GM18907 (cell line): ENCODE measurements around the gene NCL.
"Not testable (repeated sequence)": the region's sequence is repeated elsewhere in the genome, so short reads cannot be mapped to it uniquely, and the experiment has no call there.

Experiments
- ATAC-seq: cut with Tn5 transposase; IDR thresholded peaks from one replicate; pipeline ENCODE4 v1.9.1; 2021; ENCODE audit warnings: mild to moderate bottlenecking, moderate library complexity; ENCODE audit not compliant: unreplicated experiment

The NCL gene

GRCh38 chr2:231469583-231469950 lies 5.3 kb upstream of the NCL start:
- ATAC-seq = no peak

- ATAC-seq = no peak
Observed at GRCh38 chr2:231467613-231468530, 3.6 kb upstream of the NCL start.

GRCh38 chr2:231467016-231467545 lies 2.8 kb upstream of the NCL start:
- no peak for ATAC-seq

- ATAC-seq = no peak
Observed at GRCh38 chr2:231464576-231465540, 574 bp upstream of the NCL start.

- no peak for ATAC-seq
Observed at GRCh38 chr2:231462729-231463465, 1.4 kb downstream of the NCL start.

- no peak for ATAC-seq
Observed at GRCh38 chr2:231461516-231461971, 2.7 kb downstream of the NCL start.

GRCh38 chr2:231460841-231461240 lies 3.4 kb downstream of the NCL start:
- not testable (repeated sequence) for ATAC-seq

- ATAC-seq = no peak
Observed at GRCh38 chr2:231460073-231460835, 4.0 kb downstream of the NCL start.

- ATAC-seq = no peak
Observed at GRCh38 chr2:231458368-231458767, 5.9 kb downstream of the NCL start.

GRCh38 chr2:231457101-231457500 lies 7.2 kb downstream of the NCL start:
- ATAC-seq = no peak

GRCh38 chr2:231456295-231457004 lies 7.8 kb downstream of the NCL start:
- ATAC-seq = no peak

GRCh38 chr2:231455890-231456289 lies 8.4 kb downstream of the NCL start:
- ATAC-seq = no peak

GRCh38 chr2:231455222-231455621 lies 9.1 kb downstream of the NCL start:
- no peak for ATAC-seq

- no peak for ATAC-seq
Observed at GRCh38 chr2:231454361-231454791, 9.9 kb downstream of the NCL start.

GRCh38 chr2:231452799-231453508 lies 11.3 kb downstream of the NCL start:
- no peak for ATAC-seq

GRCh38 chr2:231450548-231450989 lies 13.7 kb downstream of the NCL start:
- no peak for ATAC-seq

GRCh38 chr2:231449503-231450054 lies 14.7 kb downstream of the NCL start:
- no peak for ATAC-seq

- ATAC-seq = no peak
Observed at GRCh38 chr2:231436957-231437356, 27.3 kb downstream of the NCL start.
